ENCODE data around the gene IQGAP3. TPM values are rescaled to one million over a fixed set of nuclear protein-coding genes. Genes with fewer than 3 reads are reported as not detected.

IQGAP3 gene
- total RNA-seq, 1 experiment from 2014 or later: 25.6 TPM

- H3K4me3 ChIP-seq (ENCODE audit: low read depth in 2 of 2, low read length in 2 of 2): no peak overlapping the region
- no peaks in the 10 kb centered on the region for H3K4me1 ChIP-seq (ENCODE audit: control insufficient read depth, insufficient read depth, low read length)
- intact Hi-C loops (cut with micrococcal nuclease; ENCODE audit: unreplicated experiment) (no loop called here), in situ Hi-C loops (cut with HindIII; ENCODE audit: low pct_unique_long_range_greater_than_20kb, low sequenced_read_pairs) (no loop called here)
- DNase-seq (ENCODE audit: low read depth, low spot score): no peak
- no peaks in the 10 kb centered on the region for H3K9me3 ChIP-seq (ENCODE audit: control insufficient read depth, insufficient read depth, low read depth, low read length)
- ATAC-seq: no peak
- no peaks in the 10 kb centered on the region for H3K27me3 ChIP-seq (ENCODE audit: control insufficient read depth, insufficient read depth, low read length)
- BruUV-seq (replicated peaks): no TSS peak
- CTCF ChIA-PET: interaction anchor here (0.7 kb wide), 1 partner anchor 93 kb away, joined by 4 read pairs; no protein-coding TSS in a partner anchor
- H3K27ac ChIP-seq (ENCODE audit: low read length): no peak overlapping the region
- no peaks in the 10 kb centered on the region; the same call in 1 of the 2 replicates for H3K36me3 ChIP-seq (ENCODE audit: control insufficient read depth, insufficient read depth, low read length)
- TF ChIP-seq TCF7L2 (IDR thresholded peaks at IDR 0.05; ENCODE audit: low read depth, low read length): no peak
- no peak for TF ChIP-seq SIN3A (IDR thresholded peaks at IDR 0.05; ENCODE audit: borderline replicate concordance, insufficient read depth, low read depth, low read length)
- POLR2A ChIA-PET: no interaction called here
Measured at GRCh38 chr1:156547434-156547833, 24.9 kb downstream of the IQGAP3 start.

GRCh38 chr1:156546267-156546666, 26.1 kb downstream of the IQGAP3 start:
- H3K27ac ChIP-seq (ENCODE audit: low read length): no peak overlapping the region
- DNase-seq (ENCODE audit: low read depth, low spot score): no peak
- ChIA-PET CTCF (interaction anchor here (0.6 kb wide), 1 partner anchor 116 kb away, joined by 4 read pairs; no protein-coding TSS in a partner anchor), POLR2A (no interaction called here)
- no peaks in the 10 kb centered on the region for H3K9me3 ChIP-seq (ENCODE audit: control insufficient read depth, insufficient read depth, low read depth, low read length)
- no peaks in the 10 kb centered on the region for H3K27me3 ChIP-seq (ENCODE audit: control insufficient read depth, insufficient read depth, low read length)
- H3K4me3 ChIP-seq (ENCODE audit: low read depth in 2 of 2, low read length in 2 of 2): no peak overlapping the region
- H3K4me1 ChIP-seq (ENCODE audit: control insufficient read depth, insufficient read depth, low read length): no peaks in the 10 kb centered on the region
- intact Hi-C loops (cut with micrococcal nuclease; ENCODE audit: unreplicated experiment) (no loop called here), in situ Hi-C loops (cut with HindIII; ENCODE audit: low pct_unique_long_range_greater_than_20kb, low sequenced_read_pairs) (no loop called here)
- no TSS peak for BruUV-seq (replicated peaks)
- TF ChIP-seq, protein P1, sequence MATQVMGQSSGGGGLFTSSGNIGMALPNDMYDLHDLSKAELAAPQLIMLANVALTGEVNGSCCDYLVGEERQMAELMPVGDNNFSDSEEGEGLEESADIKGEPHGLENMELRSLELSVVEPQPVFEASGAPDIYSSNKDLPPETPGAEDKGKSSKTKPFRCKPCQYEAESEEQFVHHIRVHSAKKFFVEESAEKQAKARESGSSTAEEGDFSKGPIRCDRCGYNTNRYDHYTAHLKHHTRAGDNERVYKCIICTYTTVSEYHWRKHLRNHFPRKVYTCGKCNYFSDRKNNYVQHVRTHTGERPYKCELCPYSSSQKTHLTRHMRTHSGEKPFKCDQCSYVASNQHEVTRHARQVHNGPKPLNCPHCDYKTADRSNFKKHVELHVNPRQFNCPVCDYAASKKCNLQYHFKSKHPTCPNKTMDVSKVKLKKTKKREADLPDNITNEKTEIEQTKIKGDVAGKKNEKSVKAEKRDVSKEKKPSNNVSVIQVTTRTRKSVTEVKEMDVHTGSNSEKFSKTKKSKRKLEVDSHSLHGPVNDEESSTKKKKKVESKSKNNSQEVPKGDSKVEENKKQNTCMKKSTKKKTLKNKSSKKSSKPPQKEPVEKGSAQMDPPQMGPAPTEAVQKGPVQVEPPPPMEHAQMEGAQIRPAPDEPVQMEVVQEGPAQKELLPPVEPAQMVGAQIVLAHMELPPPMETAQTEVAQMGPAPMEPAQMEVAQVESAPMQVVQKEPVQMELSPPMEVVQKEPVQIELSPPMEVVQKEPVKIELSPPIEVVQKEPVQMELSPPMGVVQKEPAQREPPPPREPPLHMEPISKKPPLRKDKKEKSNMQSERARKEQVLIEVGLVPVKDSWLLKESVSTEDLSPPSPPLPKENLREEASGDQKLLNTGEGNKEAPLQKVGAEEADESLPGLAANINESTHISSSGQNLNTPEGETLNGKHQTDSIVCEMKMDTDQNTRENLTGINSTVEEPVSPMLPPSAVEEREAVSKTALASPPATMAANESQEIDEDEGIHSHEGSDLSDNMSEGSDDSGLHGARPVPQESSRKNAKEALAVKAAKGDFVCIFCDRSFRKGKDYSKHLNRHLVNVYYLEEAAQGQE (IDR thresholded peaks at IDR 0.05; ENCODE audit: insufficient read depth in 1 of 2, low read depth in 2 of 2, low read length in 1 of 2): no peak
- TF ChIP-seq CTCF (IDR thresholded peaks at IDR 0.05): no peak
- no peak for TF ChIP-seq POLR2AphosphoS5 (IDR thresholded peaks at IDR 0.05; ENCODE audit: low read depth, low read length)
- no peak for TF ChIP-seq SIN3A (IDR thresholded peaks at IDR 0.05; ENCODE audit: borderline replicate concordance, insufficient read depth, low read depth, low read length)
- no peak for TF ChIP-seq TCF7L2 (IDR thresholded peaks at IDR 0.05; ENCODE audit: low read depth, low read length)
- H3K36me3 ChIP-seq (ENCODE audit: control insufficient read depth, insufficient read depth, low read length): no peaks in the 10 kb centered on the region
- ATAC-seq: no peak

- intact Hi-C loops (cut with micrococcal nuclease; ENCODE audit: unreplicated experiment) (no loop called here), in situ Hi-C loops (cut with HindIII; ENCODE audit: low pct_unique_long_range_greater_than_20kb, low sequenced_read_pairs) (no loop called here)
- ChIA-PET POLR2A (no interaction called here), CTCF (no interaction called here)
- DNase-seq (ENCODE audit: low read depth, low spot score): no peak
- H3K27ac ChIP-seq (ENCODE audit: low read length): no peak overlapping the region
- BruUV-seq (replicated peaks): no TSS peak
- no peak for ATAC-seq
- no peaks in the 10 kb centered on the region for H3K27me3 ChIP-seq (ENCODE audit: control insufficient read depth, insufficient read depth, low read length)
- TF ChIP-seq TCF7L2 (IDR thresholded peaks at IDR 0.05; ENCODE audit: low read depth, low read length) (no peak), SIN3A (IDR thresholded peaks at IDR 0.05; ENCODE audit: borderline replicate concordance, insufficient read depth, low read depth, low read length) (no peak), POLR2AphosphoS5 (IDR thresholded peaks at IDR 0.05; ENCODE audit: low read depth, low read length) (no peak), CTCF (IDR thresholded peaks at IDR 0.05) (no peak)
- TF ChIP-seq, protein P1 (IDR thresholded peaks at IDR 0.05; ENCODE audit: insufficient read depth in 1 of 2, low read depth in 2 of 2, low read length in 1 of 2): no peak
- H3K4me3 ChIP-seq (ENCODE audit: low read depth in 2 of 2, low read length in 2 of 2): no peak overlapping the region
- no peaks in the 10 kb centered on the region for H3K4me1 ChIP-seq (ENCODE audit: control insufficient read depth, insufficient read depth, low read length)
- no peaks in the 10 kb centered on the region for H3K36me3 ChIP-seq (ENCODE audit: control insufficient read depth, insufficient read depth, low read length)
- H3K9me3 ChIP-seq (ENCODE audit: control insufficient read depth, insufficient read depth, low read depth, low read length): no peaks in the 10 kb centered on the region
Measured at GRCh38 chr1:156544592-156545102, 27.7 kb downstream of the IQGAP3 start.
